ENCODE measurements around the gene SLC25A21.

The SLC25A21 gene

DNA sequence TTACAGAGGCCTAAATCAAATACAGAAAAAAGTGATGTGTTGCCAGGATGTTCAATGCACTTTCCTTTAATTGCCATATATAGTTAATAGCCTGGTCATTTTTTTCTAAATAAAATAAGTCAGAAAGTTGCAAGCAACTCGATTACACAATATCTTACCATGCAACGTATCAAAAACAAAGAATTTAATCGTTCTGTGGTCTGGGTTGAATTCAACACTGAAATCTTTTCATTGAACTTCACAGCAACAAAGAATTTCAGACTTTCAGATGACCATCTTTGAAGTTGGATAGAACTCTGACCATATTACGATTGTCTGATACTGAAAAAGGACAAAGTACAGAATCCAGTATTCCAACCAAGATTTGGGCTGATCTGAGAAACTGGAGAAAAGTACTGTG is 231.9 kb downstream of the SLC25A21 start:
- Histone ChIP-seq H2AFZ (ENCODE audit: low read depth, low read length, severe bottlenecking) (no peak overlapping the region), H3K4me3 (ENCODE audit: insufficient read depth, low read length, poor library complexity, severe bottlenecking) (no peak overlapping the region), H3K9me3 (ENCODE audit: insufficient read depth, low read length) (no peaks in the 10 kb centered on the region), H3K9ac (ENCODE audit: low read length) (no peak overlapping the region), H3K27ac (ENCODE audit: low read depth, low read length) (no peak overlapping the region), H3K4me2 (ENCODE audit: low read depth, low read length, poor library complexity, severe bottlenecking) (no peak overlapping the region), H3F3A (ENCODE audit: insufficient read depth) (no peaks in the 10 kb centered on the region), H3K9me2 (replicated peaks; ENCODE audit: insufficient read depth, low read length) (no peaks in the 10 kb centered on the region), H4K20me1 (ENCODE audit: low read depth, low read length) (no peaks in the 10 kb centered on the region), H3K36me3 (ENCODE audit: low read length) (no peaks in the 10 kb centered on the region), H3K79me2 (ENCODE audit: insufficient read depth, low read length) (no peaks in the 10 kb centered on the region), H3K27me3 (ENCODE audit: low read length) (no peaks in the 10 kb centered on the region)
- TF ChIP-seq EZH2phosphoT487 (conservative IDR thresholded peaks at IDR 0.05; ENCODE audit: low read length), result no peak
- TF ChIP-seq, protein P1, sequence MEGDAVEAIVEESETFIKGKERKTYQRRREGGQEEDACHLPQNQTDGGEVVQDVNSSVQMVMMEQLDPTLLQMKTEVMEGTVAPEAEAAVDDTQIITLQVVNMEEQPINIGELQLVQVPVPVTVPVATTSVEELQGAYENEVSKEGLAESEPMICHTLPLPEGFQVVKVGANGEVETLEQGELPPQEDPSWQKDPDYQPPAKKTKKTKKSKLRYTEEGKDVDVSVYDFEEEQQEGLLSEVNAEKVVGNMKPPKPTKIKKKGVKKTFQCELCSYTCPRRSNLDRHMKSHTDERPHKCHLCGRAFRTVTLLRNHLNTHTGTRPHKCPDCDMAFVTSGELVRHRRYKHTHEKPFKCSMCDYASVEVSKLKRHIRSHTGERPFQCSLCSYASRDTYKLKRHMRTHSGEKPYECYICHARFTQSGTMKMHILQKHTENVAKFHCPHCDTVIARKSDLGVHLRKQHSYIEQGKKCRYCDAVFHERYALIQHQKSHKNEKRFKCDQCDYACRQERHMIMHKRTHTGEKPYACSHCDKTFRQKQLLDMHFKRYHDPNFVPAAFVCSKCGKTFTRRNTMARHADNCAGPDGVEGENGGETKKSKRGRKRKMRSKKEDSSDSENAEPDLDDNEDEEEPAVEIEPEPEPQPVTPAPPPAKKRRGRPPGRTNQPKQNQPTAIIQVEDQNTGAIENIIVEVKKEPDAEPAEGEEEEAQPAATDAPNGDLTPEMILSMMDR (IDR thresholded peaks at IDR 0.05; ENCODE audit: insufficient read depth, low read length, poor library complexity, severe bottlenecking), result no peak

DNA sequence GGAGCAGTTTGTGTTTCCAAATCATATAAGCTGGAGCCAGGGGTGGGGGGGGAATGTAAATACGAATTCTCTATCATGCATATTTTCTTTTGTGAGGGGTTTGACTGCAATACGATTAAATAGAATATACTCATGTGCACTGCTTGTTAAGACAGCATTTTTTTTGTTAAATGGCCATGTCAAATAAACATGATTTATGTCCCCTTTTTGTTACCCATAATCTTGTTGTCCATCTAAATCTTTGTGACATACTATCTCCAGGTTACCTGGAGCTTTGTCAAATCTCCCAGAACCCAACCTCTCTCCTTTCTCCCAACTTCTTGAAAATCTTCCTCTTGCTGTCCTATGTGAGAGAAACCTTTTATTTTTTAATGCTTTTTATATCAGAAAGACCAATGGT is 233.1 kb downstream of the SLC25A21 start:
- Histone ChIP-seq H3F3A (ENCODE audit: insufficient read depth) (no peaks in the 10 kb centered on the region), H3K79me2 (ENCODE audit: insufficient read depth, low read length) (no peaks in the 10 kb centered on the region), H3K4me3 (ENCODE audit: insufficient read depth, low read length, poor library complexity, severe bottlenecking) (no peak overlapping the region), H3K27ac (ENCODE audit: low read depth, low read length) (no peak overlapping the region), H3K4me2 (ENCODE audit: low read depth, low read length, poor library complexity, severe bottlenecking) (no peak overlapping the region), H3K9me2 (replicated peaks; ENCODE audit: insufficient read depth, low read length) (no peaks in the 10 kb centered on the region), H2AFZ (ENCODE audit: low read depth, low read length, severe bottlenecking) (no peak overlapping the region), H3K27me3 (ENCODE audit: low read length) (no peaks in the 10 kb centered on the region), H3K9ac (ENCODE audit: low read length) (no peak overlapping the region), H3K36me3 (ENCODE audit: low read length) (no peaks in the 10 kb centered on the region), H3K9me3 (ENCODE audit: insufficient read depth, low read length) (no peaks in the 10 kb centered on the region), H4K20me1 (ENCODE audit: low read depth, low read length) (no peaks in the 10 kb centered on the region)
- TF ChIP-seq, protein P1 (IDR thresholded peaks at IDR 0.05; ENCODE audit: insufficient read depth, low read length, poor library complexity, severe bottlenecking), result no peak
- no peak for TF ChIP-seq EZH2phosphoT487 (conservative IDR thresholded peaks at IDR 0.05; ENCODE audit: low read length)

DNA sequence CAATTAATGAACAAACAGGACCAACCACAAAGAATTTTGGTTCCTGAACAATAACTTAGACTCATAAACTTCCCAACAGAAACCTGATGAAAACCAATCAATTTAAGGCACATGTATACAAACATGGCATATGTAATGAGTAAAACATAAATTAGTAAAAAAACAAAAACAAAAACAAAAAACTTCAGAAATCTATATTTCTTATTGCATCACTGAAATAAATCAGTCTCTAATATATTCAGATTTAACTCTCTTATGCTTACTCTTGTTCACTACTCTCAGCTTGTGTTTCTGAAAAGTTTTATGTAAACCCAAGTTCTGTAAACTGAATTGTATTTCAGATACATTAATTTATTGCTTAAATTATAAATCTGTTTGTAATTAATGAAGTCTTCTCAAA is 233.7 kb downstream of the SLC25A21 start:
- Histone ChIP-seq H3F3A (ENCODE audit: insufficient read depth) (no peaks in the 10 kb centered on the region), H3K4me2 (ENCODE audit: low read depth, low read length, poor library complexity, severe bottlenecking) (no peak overlapping the region), H3K36me3 (ENCODE audit: low read length) (no peaks in the 10 kb centered on the region), H3K4me3 (ENCODE audit: insufficient read depth, low read length, poor library complexity, severe bottlenecking) (no peak overlapping the region), H3K9me2 (replicated peaks; ENCODE audit: insufficient read depth, low read length) (no peaks in the 10 kb centered on the region), H3K9ac (ENCODE audit: low read length) (no peak overlapping the region), H3K27me3 (ENCODE audit: low read length) (no peaks in the 10 kb centered on the region), H3K27ac (ENCODE audit: low read depth, low read length) (no peak overlapping the region), H3K9me3 (ENCODE audit: insufficient read depth, low read length) (no peaks in the 10 kb centered on the region), H2AFZ (ENCODE audit: low read depth, low read length, severe bottlenecking) (no peak overlapping the region), H3K79me2 (ENCODE audit: insufficient read depth, low read length) (no peaks in the 10 kb centered on the region), H4K20me1 (ENCODE audit: low read depth, low read length) (no peaks in the 10 kb centered on the region)
- TF ChIP-seq, protein P1 (IDR thresholded peaks at IDR 0.05; ENCODE audit: insufficient read depth, low read length, poor library complexity, severe bottlenecking), result no peak
- no peak for TF ChIP-seq EZH2phosphoT487 (conservative IDR thresholded peaks at IDR 0.05; ENCODE audit: low read length)

Data from SU-DHL-6 (cell line).